ENCODE results near the gene TMEM50B.
"Not testable (repeated sequence)": the region's sequence is repeated elsewhere in the genome, so short reads cannot be mapped to it uniquely, and the experiment has no call there.

Gene TMEM50B

DNA sequence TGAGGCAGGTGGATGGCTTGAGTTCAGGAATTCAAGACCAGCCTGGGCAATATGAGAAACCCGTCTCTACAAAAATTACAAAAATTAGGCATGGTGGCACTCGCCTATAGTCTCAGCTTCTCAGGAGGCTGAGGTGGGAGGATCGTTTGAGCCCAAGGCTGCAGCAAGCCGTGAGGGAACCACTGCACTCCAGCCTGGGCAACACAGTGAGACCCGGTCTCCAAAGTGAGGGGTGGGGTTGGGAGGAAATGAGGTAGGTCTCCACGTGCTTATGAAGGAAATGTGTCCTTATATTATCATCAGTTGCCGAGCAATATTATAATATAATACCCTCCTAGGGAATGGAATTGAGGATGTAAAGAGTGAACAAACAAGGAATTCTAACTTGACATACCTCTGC, 2.7 kb downstream of the TMEM50B start:
- DNase-seq = no peak

DNA sequence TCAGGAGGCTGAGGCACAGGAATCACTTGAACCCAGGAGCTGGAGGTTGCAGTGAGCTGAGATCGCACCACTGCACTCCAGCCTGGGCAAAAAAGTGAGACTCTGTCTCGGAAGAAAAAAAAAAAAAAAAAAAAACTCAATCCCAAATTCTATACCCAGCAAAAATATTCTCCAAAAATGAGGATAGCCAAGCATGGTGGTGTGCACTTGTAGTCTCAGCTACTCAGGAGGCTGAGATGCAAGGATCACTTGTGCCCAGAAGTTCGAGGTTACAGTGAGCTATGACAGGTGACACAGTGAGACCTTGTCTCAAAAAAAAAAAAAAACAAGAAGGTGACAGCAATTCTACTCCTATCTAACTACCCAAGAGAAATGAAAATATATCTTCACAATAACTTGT, 6.4 kb downstream of the TMEM50B start:
- no peak for DNase-seq

DNA sequence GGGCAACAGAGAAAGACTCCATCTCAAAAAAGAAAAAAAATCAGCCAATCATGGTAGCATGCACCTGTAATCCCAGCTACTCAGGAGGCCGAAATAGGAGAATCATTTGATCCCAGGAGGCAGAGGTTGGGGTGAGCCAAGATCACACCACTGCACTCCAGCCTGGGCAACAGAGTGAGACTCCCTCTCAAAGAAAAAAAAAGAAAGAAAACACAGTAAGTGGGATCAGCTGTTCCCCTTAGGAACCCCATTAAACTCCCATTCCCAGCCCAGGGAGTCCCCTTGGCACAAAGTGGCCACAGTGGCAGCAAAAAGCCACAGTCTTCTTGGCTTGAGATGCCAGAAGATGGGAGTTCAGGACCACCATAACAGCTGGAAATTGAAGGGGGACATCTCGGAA, 9.1 kb downstream of the TMEM50B start:
- DNase-seq = no peak

DNA sequence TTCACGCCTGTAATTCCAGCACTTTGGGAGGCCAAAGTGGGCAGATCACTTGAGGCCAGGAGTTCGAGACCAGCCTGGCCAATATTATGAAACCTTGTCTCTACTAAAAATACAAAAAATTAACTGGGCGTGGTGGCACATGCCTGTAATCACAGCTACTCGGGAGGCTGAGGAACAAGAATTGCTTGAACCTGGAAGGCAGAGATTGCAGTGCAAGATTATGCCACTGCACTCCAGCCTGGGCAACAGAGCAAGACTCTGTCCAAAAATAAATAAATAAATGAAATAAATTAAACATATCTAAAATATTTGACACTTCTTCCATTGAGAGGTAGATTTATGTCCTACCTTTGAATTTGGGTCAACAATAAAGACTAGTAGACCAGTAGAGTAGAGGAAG, 10.6 kb downstream of the TMEM50B start:
- DNase-seq = not testable (repeated sequence)

DNA sequence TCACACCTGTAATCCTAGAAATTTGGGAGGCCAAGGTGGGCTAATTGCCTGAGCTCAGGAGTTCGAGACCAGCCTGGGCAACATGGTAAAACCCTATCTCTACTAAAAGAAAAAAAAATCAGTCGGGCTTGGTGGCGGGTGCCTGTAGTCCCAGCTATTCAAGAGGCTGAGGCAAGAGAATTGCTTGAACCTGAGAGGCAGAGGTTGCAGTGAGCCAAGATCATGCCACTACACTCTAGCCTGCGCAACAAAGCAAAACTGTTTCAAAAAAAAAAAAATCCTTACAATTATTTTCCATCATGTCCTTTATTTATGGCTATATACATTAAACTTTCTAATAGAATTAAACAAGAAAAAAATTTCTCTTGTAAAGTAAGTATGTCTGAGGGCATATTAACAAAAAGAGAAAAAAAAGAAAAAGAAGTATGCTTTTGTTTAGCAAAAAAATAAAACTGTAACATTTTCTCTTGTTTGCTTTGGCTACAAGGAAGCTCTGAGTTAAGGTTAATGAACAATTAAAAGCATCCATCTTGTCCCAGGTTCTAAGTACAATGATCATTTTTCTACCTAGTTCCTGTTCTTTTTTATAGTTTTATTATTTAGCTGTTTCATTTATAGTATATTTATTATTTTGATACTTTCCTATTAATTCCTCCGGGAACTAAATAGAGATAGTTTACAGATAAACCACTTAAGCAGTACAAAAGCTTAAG, 18.1 kb downstream of the TMEM50B start:
- no peak for DNase-seq

DNA sequence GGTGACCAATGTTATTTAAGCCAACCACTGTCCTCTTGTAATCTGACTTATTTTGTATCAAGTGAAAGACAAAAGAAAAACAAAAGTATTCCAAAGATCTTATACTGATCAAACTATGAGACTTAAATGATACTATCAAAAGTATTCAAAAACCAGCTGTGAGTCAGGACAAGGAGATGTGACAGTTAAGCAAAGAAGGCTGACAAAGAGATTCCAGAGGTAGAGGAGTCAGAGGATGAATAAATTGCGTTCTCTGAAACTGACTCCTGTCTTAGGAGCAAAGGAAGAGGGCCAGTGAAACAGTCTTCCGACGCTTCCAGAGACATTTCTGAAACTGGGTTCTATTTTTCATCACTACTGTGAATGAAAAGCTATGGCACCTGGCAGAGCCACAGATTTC, 20.9 kb downstream of the TMEM50B start:
- no peak for DNase-seq

DNA sequence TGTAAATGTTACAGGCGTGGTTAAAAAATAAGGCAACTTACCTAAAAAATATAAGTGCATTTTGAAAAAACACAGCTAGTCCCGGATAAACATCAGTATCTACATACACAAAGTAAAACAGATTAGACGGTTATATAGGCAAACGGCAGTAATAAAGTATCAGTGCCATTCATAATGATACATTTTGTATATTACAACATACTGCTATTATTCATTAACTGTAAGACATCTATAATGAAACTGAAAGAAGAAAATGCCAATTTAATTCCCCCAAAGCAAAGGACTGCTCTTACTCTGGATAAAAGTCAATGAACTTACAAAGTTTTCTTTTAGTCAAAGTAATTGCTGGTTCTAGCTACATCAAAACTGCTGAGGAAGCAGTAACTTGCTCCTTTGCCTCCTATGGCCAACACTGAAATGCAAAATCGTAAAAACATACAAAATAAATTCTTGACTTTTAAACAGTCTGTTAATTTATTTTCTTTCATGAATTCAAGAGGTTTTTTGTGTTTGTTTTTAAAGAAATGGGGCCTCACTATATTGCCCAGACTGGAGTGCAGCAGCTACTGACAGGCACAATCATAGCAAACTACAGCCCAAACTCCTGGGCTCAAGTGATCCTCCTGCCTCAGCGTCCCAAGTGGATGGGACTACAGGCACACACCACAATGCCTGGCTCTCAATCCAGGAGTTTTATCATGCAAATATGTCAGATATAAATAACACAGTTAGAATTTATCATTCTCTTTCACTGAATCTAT, 23.9 kb downstream of the TMEM50B start:
- DNase-seq = no peak

DNA sequence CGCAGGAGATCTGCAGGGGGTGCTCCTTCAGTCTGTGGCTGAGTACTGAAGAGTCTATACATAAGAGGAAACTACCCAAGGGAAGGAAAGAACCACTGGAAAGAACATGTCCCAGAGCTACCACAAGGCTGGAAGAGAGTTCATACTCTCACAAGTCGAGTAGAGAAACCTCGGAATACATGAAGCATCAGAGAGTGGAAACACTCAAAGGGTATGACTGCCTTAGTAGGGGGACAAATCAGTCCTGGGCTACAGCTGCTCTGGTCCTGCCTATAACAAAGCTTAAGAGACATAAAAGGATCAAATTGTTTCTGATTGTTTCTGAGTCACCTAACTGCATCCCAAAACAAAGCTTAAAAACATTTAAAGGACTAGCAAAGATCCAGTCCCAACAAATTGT, 27.4 kb downstream of the TMEM50B start:
- DNase-seq = no peak

DNA sequence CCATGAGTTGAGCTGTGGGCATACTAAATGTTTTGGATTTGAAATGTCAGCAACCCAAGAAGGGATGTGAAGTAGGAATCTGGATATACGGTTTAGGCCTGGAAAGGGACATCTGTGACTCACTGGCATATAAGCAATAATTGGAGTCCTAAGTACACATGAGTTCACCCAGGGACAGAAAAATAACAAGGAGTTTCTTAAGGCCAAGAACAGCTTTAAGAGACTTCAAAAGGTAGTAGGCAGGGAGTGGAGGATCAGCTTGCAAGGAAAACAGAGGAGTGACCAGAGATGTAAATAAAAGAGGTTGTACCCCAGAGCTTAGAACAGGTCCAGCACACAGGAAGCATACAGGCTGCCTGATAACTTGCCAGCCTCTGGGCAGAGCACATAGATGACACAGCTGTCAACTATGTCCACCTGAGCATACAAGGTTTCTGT, 28.1 kb downstream of the TMEM50B start:
- no peak for DNase-seq

DNA sequence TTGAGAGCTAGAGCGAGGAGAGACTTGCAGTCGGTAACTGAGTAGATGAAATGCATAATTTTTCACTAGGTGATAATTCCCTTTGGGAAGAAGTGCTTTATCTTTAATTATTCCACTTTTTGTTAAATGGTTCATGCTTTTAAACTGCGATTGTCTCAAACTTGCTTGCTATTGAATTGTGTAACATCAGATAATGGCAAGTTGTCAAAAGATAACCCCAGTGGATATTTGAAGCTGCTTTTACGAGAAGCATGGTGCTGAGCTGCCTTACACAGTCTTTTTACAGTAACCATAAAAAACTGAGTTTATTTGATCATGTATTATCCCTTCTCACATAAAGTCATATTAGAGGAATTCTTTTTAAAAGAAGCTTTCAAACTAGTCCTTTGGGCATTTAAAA, 30.2 kb downstream of the TMEM50B start:
- no peak for DNase-seq

DNA sequence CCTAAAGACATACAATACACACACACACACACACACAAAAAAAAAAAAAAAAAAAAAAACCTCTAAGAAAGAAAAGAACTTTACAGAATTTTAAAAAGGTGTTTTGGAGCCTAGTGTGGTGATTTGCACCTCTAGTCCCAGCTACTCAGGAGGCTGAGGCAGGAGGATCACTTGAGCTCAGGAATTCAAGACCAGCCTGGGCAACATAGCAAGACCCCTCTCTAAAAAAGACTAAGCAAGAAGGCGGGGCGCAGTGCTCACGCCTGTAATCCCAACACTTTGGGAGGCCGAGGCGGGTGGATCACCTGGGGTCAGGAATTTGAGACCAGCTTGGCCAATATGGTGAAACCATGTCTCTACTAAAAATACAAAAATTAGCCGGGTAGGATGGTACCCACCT, 33.2 kb downstream of the TMEM50B start:
- not testable (repeated sequence) for DNase-seq

DNA sequence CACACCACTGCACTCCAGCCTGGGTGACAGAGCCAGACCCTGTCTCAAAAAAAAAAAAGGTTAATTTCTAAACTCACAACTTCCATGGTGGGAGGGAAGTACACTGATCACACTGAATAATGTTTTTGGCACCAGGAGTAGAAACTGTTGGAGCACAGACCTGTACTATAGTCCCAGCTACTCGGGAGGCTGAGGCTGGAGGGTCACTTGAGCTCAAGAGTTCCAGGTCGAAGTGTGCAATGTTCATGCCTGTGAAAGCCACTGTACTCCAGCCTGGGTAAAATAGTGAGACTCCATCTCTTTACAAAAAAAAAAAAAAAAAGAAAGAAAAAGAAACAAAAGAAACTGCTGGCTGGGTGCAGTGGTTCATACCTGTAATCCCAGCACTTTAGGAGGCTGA, 35.3 kb downstream of the TMEM50B start:
- no peak for DNase-seq

DNA sequence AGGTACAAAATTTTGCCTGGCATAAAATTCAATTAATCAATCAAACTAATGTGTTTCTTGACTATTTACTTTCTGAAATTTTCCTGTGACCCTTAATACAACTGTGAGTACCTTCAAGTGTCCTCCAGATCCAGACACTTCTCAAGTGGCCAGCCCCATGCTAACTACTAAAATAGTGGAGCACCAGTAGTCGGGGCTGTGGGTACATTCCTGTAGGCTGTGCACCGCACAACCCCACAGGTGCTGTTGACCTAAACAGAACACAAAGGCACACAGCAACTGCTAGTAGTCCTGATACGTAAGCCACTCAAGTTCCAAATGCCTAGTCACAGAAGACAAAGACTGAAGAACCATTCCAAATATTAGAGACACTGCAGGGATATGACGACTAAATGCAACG, 36.6 kb downstream of the TMEM50B start:
- no peak for DNase-seq

DNA sequence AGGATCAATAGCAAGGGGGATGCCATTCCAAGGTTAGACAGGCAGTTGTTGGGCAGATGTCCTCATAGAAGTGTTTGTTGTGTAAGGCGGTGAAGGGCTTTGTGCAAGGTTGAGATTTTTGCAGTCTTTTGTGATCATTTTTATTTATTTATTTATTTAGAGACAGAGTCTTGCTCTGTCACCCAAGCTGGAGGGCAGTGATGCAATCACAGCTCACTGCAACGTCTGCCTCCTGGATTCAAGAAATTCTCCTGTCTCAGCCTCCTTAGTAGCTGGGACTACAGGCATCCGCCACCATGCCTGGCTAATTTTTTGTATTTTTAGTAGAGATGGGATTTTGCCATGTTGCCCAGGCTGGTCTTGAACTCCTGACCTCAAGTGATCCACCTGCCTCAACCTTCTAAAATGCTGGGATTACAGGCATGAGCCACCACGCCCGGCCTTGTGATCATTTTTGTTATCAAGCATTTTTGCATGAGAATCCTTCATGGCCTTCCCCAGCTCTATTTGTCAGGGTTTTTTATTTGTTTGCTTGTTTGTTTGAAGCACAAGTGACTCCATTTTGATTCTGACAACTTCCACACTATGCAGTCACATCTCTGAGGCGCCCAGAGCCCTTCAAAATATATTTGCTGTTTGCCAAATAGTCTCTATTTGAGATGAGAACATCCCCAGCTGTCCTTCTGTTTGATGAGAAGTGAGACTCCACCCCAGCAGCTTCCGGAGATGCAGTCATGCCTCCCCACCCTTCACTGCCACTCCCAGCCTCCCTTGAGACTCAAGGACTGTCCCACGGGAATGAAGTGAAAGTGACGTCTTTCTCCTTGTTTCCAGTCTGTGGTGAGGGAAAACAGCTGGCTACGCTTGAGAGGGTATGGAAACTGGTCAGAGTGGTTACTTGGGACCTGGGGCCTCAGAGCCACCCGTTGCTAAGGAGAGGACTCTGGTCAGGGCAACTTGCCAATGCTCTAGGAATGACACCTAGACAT, 38.0 kb downstream of the TMEM50B start:
- DNase-seq = no peak

DNA sequence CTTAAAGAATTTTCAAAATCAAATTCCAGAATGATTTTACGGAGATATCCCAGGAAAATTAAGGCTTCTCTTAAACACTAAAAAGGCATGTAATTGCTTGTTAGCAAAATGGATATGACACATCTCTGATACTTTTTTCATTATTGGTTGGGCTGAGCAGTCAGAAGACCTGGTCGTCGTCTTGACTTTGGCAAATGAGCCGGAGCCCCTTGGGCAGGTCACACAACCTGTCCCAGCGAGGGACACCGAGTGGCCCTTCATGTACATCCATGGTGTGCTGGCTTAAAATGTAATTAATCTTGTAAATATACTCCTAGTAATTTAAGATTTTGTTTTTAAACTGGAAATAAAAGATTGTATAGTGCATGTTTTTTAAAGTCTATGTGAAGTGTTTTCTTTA, 42.6 kb downstream of the TMEM50B start:
- DNase-seq = no peak

DNA sequence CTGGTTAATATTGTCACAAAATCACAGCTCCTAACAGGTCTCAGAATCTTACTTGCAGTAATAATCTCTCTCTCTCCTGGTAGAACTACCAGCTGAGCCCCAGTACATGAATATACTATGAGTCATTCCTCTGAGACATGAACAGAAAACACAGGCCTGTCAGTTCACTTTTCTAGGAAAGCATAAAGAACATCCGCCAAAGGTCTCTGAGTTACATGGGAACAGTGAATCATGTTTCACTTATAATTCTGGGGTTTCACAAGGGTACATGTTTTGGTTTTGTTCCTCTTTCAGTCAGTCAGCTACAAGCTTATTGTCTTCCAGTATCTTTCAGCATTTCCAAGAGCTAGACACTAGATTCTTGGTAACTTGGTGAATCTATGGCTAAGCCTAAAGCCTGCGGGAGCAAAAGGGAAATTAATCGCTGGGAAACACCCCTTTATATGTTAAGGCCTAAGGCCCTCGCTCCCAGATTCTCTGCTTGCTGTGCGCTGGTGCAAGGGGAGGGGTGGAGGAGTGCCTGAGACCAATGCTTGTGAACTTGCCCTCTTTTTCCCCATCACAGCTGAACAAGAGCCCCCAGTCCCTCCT, 44.9 kb downstream of the TMEM50B start:
- no peak for DNase-seq

DNA sequence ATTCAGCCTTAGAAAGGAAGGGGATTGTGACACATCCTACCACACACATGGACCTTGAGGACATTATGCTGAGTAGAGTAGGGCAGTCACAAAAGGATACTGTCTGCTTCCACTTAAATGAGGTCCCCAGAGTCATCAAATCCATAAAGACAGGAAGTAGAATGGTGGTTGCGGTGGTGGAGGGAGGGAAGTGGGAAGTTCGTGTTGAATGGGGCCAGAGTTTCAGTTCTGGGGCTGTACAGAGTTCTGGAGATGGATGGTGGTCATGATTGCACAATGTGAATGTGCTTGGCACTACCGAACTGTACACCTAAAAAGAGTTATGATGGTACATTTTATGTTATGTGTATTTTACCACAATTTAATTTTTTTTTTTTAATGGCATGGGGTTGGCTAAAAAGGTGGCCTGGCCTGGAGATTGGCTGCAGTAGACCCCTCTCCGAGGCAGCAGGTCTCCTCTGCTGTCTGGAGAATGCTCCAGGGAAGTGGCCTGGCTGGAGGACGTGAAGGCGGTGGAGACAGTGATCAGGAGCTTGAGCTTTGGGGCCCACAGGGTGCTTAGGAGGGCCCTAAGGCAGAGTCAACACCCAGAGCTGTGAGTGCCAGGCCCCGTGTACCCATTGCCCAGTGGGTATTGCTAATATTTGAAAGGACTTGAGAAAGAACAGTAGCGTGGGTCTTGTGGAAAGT, 46.2 kb downstream of the TMEM50B start:
- DNase-seq = no peak

DNA sequence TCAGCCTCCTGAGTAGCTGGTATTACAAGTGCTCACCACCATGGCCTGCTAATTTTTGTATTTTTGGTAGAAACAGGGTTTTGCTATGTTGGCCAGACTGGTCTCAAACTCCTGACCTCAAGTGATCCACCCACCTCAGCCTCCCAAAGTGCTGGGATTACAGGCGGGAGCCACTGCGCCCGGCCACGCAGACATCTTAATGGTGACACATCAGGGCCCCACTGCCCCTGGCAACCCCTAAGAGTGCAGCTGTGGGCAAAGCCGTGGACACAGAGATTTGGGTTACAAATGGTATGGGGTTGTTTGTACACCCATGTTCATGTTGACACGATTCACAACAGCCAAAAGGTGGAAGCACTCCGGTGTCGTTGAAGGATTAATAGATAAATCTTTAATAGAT, 46.8 kb downstream of the TMEM50B start:
- no peak for DNase-seq

DNA sequence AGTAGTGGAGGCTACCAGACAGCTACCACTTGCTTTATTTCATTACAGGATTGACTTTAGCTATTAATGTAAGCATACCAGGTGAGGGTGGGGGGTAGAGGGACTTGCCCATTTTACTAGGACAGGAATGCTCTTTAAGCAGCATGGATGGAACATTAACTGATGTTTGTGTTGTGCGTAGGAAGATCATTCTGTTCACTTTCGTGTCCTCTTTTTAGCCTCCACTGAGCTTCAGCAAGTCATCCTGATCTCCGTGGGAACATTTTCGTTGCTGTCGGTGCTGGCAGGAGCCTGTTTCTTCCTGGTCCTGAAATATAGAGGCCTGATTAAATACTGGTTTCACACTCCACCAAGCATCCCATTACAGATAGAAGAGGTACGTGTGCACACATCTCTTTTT, 47.3 kb downstream of the TMEM50B start:
- no peak for DNase-seq

DNA sequence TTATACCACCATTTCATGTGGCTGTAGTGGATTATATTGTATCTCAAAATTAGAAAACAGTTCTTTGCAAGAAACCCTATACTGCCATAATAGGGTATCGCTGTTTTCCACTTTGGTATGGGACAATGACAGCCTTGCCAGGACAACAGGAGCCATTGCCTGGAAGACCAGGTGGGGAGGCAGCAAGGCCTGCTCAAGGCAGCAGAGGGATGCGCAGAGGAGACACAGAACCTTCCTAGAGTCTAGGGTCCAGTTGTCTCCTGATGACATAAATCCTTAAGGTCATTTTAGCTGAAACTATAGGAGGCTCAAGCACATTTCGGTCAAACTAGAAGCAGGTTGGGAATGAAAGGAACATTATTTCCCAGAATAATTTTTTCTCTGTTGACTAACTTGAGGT, 48.9 kb downstream of the TMEM50B start:
- DNase-seq = no peak

DNA sequence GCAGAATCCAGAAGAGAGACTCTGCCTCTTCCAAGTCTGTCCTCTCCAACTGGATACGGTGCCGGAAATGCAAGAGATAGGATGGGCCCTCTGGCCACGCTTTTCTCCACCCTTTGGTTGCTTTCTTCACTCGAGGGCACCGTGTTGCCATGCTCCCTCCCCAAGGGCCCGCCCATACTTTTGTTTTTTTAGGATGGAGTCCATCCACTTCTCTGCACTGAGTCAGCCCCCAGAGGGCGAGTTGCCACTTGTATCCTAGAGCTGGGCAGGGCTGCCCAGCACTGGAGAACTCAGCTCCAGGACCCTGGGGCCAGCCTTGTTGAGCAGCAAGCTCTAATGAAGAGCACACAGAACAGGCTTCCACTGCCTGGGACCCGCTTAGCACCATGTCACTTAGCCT, 51.1 kb downstream of the TMEM50B start:
- DNase-seq = no peak

DNA sequence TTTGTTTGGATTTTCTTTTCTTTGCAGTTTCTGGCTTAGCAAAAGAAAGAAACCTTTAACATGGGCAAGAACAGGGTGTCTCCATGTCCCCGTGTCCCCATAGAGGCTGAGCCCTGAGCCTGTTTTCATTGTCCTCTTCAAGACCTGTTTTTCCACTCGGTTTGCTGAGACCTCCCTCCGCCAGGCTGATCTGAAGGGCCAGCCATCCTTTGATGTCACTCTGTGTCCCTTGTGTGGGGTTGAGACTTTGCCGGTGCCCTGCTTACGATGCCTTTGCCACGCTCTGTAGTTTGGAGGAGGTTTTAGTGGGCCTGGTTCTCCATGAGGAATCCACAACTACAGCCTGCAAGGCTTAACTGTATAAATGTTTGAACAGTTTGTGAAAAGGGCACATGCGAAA, 52.7 kb downstream of the TMEM50B start:
- no peak for DNase-seq
